Measurements from ENCODE around the gene LPIN3. TPM values are rescaled to one million over a fixed set of nuclear protein-coding genes. Genes with fewer than 3 reads are reported as not detected.
A peak's percentile ranks its signal among the peaks of the same experiment; 100 is the strongest.

The LPIN3 gene
- total RNA-seq, 1 experiment from 2014 or later: 3.8 TPM

- Histone ChIP-seq H4K5ac (ENCODE audit: insufficient read length, low read depth, low read length) (no peak overlapping the region), H3K4me2 (ENCODE audit: insufficient read depth, insufficient read length, low read length) (no peak overlapping the region), H2AFZ (ENCODE audit: low read length) (no peak overlapping the region), H3K9ac (ENCODE audit: extremely low read depth, insufficient read length, low read length) (no peak overlapping the region), H3K14ac (ENCODE audit: insufficient read depth, low read length) (no peak overlapping the region), H2BK15ac (ENCODE audit: low read depth, low read length) (no peak overlapping the region), H2BK5ac (ENCODE audit: insufficient read length, low read length) (no peak overlapping the region), H3K23me2 (ENCODE audit: insufficient read length, low read depth, low read length, poor library complexity, severe bottlenecking) (peaks cover 4% of the 10 kb centered on the region), H2BK120ac (ENCODE audit: low read depth, low read length, poor library complexity, severe bottlenecking) (no peak overlapping the region), H3K27ac (ENCODE audit: insufficient read length, low read depth, low read length) (no peak overlapping the region), H2AK5ac (ENCODE audit: insufficient read length, low read length) (no peak overlapping the region), H3K27me3 (ENCODE audit: insufficient read depth, low read length) (no peaks in the 10 kb centered on the region), H3K79me2 (ENCODE audit: insufficient read depth, low read length) (no peaks in the 10 kb centered on the region), H3K9me3 (ENCODE audit: control insufficient read depth, low read depth, low read length) (no peaks in the 10 kb centered on the region), H2BK20ac (ENCODE audit: low read depth, low read length, poor library complexity, severe bottlenecking) (no peak overlapping the region), H4K91ac (ENCODE audit: insufficient read length, low read depth, low read length) (no peak overlapping the region), H4K20me1 (ENCODE audit: control insufficient read depth, insufficient read depth, insufficient read length) (no peaks in the 10 kb centered on the region), H4K8ac (replicated peaks; ENCODE audit: insufficient read length, low read depth, low read length) (no peak overlapping the region), H3K18ac (ENCODE audit: insufficient read length, low read depth, low read length) (no peak overlapping the region), H3K4ac (ENCODE audit: low read depth, low read length) (no peak overlapping the region), H3K4me1 (ENCODE audit: insufficient read depth, low read length) (no peaks in the 10 kb centered on the region), H3K23ac (ENCODE audit: insufficient read length, low read depth, low read length) (no peak overlapping the region), H3K79me1 (ENCODE audit: insufficient read depth, low read depth, low read length, poor library complexity, severe bottlenecking) (no peaks in the 10 kb centered on the region), H3K56ac (ENCODE audit: insufficient read length, low read depth, low read length) (no peak overlapping the region), H2BK12ac (ENCODE audit: insufficient read length, low read depth, low read length) (no peak overlapping the region), H3T11ph (ENCODE audit: low read length) (no peak overlapping the region)
- TF ChIP-seq, protein P1, sequence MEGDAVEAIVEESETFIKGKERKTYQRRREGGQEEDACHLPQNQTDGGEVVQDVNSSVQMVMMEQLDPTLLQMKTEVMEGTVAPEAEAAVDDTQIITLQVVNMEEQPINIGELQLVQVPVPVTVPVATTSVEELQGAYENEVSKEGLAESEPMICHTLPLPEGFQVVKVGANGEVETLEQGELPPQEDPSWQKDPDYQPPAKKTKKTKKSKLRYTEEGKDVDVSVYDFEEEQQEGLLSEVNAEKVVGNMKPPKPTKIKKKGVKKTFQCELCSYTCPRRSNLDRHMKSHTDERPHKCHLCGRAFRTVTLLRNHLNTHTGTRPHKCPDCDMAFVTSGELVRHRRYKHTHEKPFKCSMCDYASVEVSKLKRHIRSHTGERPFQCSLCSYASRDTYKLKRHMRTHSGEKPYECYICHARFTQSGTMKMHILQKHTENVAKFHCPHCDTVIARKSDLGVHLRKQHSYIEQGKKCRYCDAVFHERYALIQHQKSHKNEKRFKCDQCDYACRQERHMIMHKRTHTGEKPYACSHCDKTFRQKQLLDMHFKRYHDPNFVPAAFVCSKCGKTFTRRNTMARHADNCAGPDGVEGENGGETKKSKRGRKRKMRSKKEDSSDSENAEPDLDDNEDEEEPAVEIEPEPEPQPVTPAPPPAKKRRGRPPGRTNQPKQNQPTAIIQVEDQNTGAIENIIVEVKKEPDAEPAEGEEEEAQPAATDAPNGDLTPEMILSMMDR (conservative IDR thresholded peaks at IDR 0.05): no peak
- Mint-ChIP-seq H3K4me3 (no peak overlapping the region), H3K27me3 (ENCODE audit: low read depth) (peaks cover 1% of the 10 kb centered on the region), H3K27ac (peak overlapping the region in 1 of 3 experiments; percentile 70; a peak in 1 of 7 replicates), H3K36me3 (ENCODE audit: insufficient read depth in 1 of 3, low read depth in 3 of 3) (no peaks in the 10 kb centered on the region), H3K9me3 (no peaks in the 10 kb centered on the region), H3K4me1 (peaks cover 8 to 13% of the 10 kb centered on the region in 2 experiments)
- DNase-seq: no peak
- WGBS (ENCODE audit: extremely low coverage, insufficient read length, low lambda C conversion rate): no CpG with 5 or more reads among the region's 11 CpGs
These were observed 4.5 kb downstream of the LPIN3 start for GRCh38 chr20:41344938-41345728.

Data from H9 (cell line).